ENCODE results near the gene KCNRG.

DNA sequence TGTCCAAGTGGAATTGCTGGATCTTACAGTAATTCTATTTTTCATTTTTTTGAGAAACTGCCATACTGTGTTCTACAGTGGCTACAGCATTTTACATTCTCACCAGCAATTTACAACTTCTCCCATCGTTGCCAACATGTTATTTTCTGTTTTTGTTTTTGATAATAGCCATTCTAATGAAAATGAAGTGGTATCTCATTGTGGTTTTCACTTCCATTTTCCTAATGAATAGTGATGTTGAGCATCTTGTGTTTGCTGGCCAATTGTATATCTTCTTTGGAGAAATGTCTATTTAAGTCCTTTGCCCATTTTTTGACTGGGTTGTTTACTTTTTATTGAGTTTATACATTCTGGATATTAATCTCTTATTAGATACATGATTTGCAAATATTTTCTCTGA is 38.6 kb downstream of the KCNRG start:
- TF ChIP-seq PPARA (CRISPR knock-in tag; IDR thresholded peaks at IDR 0.05; ENCODE audit: borderline replicate concordance), result no peak
- no peak for TF ChIP-seq CSDC2 (CRISPR knock-in tag; IDR thresholded peaks at IDR 0.05)
- TF ChIP-seq ARNTL (CRISPR knock-in tag; IDR thresholded peaks at IDR 0.05; ENCODE audit: borderline replicate concordance, low read depth), result no peak

All from SK-N-SH treated with all-trans-retinoic acid at 6 μM for 48 hours (cell line).